ENCODE measurements around the gene ADAMTS8.
A peak's percentile ranks its signal among the peaks of the same experiment; 100 is the strongest.

ADAMTS8 gene

GRCh38 chr11:130436171-130436570, 7.8 kb upstream of the ADAMTS8 start:
- no peak for FAIRE-seq

GRCh38 chr11:130435671-130436070, 7.3 kb upstream of the ADAMTS8 start:
- no peak for FAIRE-seq

- FAIRE-seq: peak; percentile 93
These were observed 6.3 kb upstream of the ADAMTS8 start for GRCh38 chr11:130434521-130435223.

GRCh38 chr11:130433357-130433756, 4.9 kb upstream of the ADAMTS8 start:
- no peak for FAIRE-seq

GRCh38 chr11:130431801-130432200, 3.4 kb upstream of the ADAMTS8 start:
- FAIRE-seq: no peak

- FAIRE-seq: no peak
These were observed 2.9 kb upstream of the ADAMTS8 start for GRCh38 chr11:130431331-130431773.

GRCh38 chr11:130429983-130430382, 1.6 kb upstream of the ADAMTS8 start:
- FAIRE-seq: no peak

- no peak for FAIRE-seq
These were observed 792 bp upstream of the ADAMTS8 start for GRCh38 chr11:130429120-130429681.

GRCh38 chr11:130427581-130428315, 661 bp downstream of the ADAMTS8 start:
- FAIRE-seq: no peak

GRCh38 chr11:130426837-130427341, 1.5 kb downstream of the ADAMTS8 start:
- FAIRE-seq: no peak

- FAIRE-seq: no peak
These were observed 2.1 kb downstream of the ADAMTS8 start for GRCh38 chr11:130426223-130426836.

- no peak for FAIRE-seq
These were observed 3.3 kb downstream of the ADAMTS8 start for GRCh38 chr11:130425156-130425555.

- FAIRE-seq: no peak
These were observed 3.7 kb downstream of the ADAMTS8 start for GRCh38 chr11:130424613-130425140.

GRCh38 chr11:130423541-130424142, 4.8 kb downstream of the ADAMTS8 start:
- FAIRE-seq: no peak

GRCh38 chr11:130422251-130422995, 6.0 kb downstream of the ADAMTS8 start:
- no peak for FAIRE-seq

- no peak for FAIRE-seq
These were observed 6.7 kb downstream of the ADAMTS8 start for GRCh38 chr11:130421697-130422096.

GRCh38 chr11:130421199-130421585, 7.2 kb downstream of the ADAMTS8 start:
- no peak for FAIRE-seq

GRCh38 chr11:130420478-130421198, 7.8 kb downstream of the ADAMTS8 start:
- no peak for FAIRE-seq

GRCh38 chr11:130418756-130419155, 9.7 kb downstream of the ADAMTS8 start:
- FAIRE-seq: no peak

GRCh38 chr11:130418210-130418609, 10.2 kb downstream of the ADAMTS8 start:
- FAIRE-seq: no peak

- FAIRE-seq: no peak
These were observed 11.5 kb downstream of the ADAMTS8 start for GRCh38 chr11:130416906-130417305.

Data from islet of Langerhans (tissue), 1 donor.